GM12801 (cell line): Measurements from ENCODE around the gene MTUS2.

Experiments used
- TF ChIP-seq, protein P1 (sequence below): IDR thresholded peaks from one replicate; pipeline ENCODE4 v1.5.1; 2011; ENCODE audit warnings: control low read depth; ENCODE audit not compliant: insufficient read length; ENCODE audit errors: extremely low read depth

Gene MTUS2

DNA sequence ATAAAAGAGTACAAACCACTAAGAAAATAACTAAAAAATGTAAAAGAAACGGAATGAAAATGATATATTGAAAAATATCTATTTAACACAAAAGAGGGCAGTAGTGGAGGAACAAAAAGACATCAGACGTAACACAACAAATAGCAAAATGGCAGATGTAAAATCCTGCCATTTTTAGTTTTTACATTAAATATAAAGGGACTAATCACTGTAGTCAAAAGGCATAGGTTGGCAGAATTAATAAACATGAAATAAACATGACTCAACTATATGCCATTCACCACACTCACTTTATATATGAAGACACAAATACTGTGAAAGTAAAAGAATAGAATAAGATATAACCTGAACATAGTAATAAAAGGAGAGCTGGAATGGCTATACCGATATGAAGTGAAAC, 11.0 kb downstream of the MTUS2 start:
- TF ChIP-seq, protein P1, sequence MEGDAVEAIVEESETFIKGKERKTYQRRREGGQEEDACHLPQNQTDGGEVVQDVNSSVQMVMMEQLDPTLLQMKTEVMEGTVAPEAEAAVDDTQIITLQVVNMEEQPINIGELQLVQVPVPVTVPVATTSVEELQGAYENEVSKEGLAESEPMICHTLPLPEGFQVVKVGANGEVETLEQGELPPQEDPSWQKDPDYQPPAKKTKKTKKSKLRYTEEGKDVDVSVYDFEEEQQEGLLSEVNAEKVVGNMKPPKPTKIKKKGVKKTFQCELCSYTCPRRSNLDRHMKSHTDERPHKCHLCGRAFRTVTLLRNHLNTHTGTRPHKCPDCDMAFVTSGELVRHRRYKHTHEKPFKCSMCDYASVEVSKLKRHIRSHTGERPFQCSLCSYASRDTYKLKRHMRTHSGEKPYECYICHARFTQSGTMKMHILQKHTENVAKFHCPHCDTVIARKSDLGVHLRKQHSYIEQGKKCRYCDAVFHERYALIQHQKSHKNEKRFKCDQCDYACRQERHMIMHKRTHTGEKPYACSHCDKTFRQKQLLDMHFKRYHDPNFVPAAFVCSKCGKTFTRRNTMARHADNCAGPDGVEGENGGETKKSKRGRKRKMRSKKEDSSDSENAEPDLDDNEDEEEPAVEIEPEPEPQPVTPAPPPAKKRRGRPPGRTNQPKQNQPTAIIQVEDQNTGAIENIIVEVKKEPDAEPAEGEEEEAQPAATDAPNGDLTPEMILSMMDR = no peak

DNA sequence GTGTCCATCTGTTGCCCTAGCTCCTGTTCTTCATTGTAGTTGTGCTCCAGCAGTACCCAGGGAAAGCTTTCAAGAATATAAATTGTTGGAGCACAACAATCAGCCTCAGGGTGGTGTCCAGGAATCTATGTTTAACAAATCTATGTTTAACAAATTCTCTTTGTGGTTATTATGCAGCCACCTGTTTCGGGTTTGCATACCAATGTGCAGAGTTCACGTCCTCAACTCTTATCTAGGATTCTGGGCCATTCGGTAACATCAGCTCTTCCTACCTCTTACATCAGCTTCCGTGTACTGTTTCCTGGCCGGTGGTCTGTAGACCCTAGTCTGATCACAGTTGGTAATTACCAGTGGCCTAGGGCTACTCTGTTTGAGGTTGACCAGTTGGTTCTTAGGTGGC, 17.0 kb downstream of the MTUS2 start:
- TF ChIP-seq, protein P1 = no peak

DNA sequence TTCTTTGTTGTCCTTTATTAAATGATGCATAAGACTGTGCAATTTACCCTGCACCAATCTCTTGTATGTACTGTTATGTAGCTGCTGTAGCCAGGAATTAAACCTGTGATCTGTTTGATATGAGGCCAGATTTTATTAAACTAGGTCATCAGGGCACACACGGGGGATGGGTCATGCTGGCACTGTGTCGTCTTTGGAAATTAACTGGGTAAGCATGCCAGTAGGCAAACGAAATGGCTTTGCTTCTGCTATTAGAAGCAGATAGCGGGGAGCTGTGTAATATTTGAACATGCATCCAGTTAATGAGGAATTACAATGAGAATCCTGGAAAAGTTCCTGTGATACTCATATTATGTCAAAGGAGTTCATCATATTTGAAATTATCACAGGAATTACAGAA, 23.5 kb downstream of the MTUS2 start:
- TF ChIP-seq, protein P1 = no peak

DNA sequence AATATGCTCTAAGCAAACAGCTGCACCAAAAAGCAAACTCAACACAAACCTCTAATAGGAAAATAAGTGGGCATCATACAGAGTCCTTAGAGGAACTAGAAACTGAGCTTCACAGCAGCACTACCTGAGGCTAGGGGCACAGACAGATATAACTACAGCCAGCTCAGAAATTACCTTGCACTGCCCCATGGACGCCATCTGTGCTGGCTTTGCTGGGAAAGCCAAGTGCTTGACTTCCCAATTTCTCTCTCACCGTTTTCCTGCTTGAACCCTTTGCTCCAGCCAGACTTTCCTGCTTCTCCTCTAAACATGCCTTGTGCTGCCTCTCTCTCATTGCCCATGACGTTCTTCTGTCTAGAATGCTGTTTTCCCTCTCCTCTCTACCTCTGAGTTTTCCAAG, 29.3 kb downstream of the MTUS2 start:
- TF ChIP-seq, protein P1 = no peak

DNA sequence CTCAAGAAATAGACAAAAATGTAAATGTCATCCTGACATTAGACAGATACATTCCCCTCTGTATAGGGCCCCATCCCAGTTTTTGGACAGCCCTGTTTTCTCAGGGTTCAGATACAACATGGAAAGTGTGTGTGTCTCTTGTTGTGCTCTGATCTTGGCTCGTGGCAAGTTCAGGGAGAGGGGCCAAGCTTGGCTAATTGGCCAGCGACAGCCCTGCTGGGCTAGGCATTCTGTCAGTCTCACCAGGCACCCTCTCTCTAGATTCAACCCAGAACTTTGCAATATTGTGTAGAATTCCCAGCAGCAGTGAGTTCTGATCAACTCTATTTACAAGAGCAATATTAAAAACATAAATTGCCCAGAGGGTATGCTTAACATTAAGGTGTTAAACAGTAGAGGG, 30.1 kb downstream of the MTUS2 start:
- TF ChIP-seq, protein P1 = no peak

DNA sequence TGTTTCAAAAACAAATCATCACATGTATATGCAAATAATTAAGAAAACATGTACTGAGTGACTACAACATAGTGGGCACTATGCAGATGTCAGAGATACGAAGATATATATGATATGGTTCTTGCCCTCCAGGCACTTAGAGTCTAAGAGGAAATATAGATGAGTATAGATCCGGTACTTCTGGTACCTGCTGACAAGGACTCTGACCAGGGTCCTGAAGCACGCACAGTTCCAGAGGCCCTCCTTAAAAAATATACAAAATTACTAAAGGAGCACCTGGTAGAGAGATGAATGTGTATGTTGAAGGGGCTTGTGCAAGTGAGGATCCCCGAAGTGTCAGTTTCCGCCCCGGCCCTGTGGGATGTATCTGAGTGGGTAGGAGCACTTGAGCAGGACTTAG, 31.3 kb downstream of the MTUS2 start:
- TF ChIP-seq, protein P1 = no peak

DNA sequence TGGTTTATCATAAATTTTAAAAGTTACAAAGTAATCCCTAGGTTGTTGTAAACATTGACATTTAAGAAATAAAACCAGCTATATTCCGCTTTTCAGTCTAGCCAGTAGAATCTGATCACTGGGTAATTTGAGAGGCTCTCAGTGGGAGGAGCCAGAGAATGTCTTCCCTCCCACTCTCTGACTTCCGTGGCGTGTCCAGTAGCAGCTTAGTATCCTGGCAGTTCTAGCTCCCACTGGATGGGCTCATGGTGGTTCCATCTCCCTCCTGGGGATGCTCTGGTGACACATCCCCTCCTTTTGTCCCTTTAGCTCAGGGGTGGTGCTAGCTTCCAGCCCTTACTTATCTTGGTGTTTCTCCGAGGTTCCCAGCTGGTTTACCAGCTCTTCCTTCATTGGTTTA, 34.5 kb downstream of the MTUS2 start:
- TF ChIP-seq, protein P1 = no peak

DNA sequence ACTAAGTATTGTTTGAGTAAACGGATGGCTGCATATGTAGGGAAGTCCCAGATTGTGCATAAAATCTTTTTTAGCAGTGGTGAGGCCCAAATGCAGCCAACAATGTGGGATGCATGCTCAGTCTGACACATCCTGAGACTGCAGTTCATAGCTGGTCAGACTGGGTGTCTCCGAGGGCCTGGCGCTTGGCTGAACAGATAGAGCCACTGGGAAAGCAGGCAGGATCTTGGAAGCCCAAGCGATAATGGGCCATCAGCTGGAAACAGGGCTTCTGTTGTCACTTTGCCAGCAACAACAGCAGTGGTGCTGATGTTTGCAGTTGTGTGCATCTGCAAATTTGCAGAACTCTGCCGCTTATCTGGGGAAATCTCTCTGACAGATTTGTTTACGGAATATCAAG, 36.1 kb downstream of the MTUS2 start:
- TF ChIP-seq, protein P1 = no peak
